SU-DHL-6 (cell line): ENCODE data around the gene PPP2R2D.

Source experiments
- CTCF ChIP-seq: fragments of 200-600 bp; sonication (generic); IDR thresholded peaks from one replicate; pipeline ENCODE4 v1.5.1; 2017; ENCODE audit warnings: antibody characterized with exemption, mild to moderate bottlenecking, low read length, moderate library complexity; ENCODE audit not compliant: insufficient read depth, poor library complexity, severe bottlenecking
- EZH2phosphoT487 ChIP-seq: fragments of 200-600 bp; sonication (generic), shearing (Covaris generic); conservative IDR thresholded peaks from 2 replicates; pipeline ENCODE4 v1.6.1; 2018; ENCODE audit warnings: mild to moderate bottlenecking, antibody characterized with exemption, low read length, moderate library complexity, mixed read lengths

GRCh38 chr10:131936294-131936693 lies 35.5 kb downstream of the PPP2R2D start:
- TF ChIP-seq CTCF (no peak), EZH2phosphoT487 (no peak)
